Duodenal mucosa (tissue), 2 donors: ENCODE results near the gene CTNND1.

Experiments used
- H3K27ac ChIP-seq: one replicate; pipeline ENCODE4 v1.7.0; 2013; ENCODE audit warnings: low read depth, low read length
- H3K27me3 ChIP-seq, 2 donors: one replicate each; pipeline ENCODE4 v1.7.0; 2013; ENCODE audit warnings: low read length in 2 of 2, control low read depth in 1 of 2; ENCODE audit not compliant: insufficient read depth in 2 of 2, control insufficient read depth in 1 of 2
- H3K36me3 ChIP-seq, 2 donors: one replicate each; pipeline ENCODE4 v1.7.0; 2013; ENCODE audit warnings: low read length in 2 of 2, control low read depth in 1 of 2; ENCODE audit not compliant: insufficient read depth in 2 of 2, control insufficient read depth in 1 of 2
- H3K4me1 ChIP-seq, 2 donors: one replicate each; pipeline ENCODE4 v1.7.0; 2013; ENCODE audit warnings: low read length in 2 of 2, control low read depth in 1 of 2; ENCODE audit not compliant: insufficient read depth in 2 of 2, control insufficient read depth in 1 of 2
- H3K4me3 ChIP-seq, 2 donors: one replicate each; pipeline ENCODE4 v1.7.0; 2013; ENCODE audit warnings: low read length in 2 of 2, low read depth in 1 of 2
- H3K9ac ChIP-seq, 2 donors: one replicate each; pipeline ENCODE4 v1.7.0; 2013; ENCODE audit warnings: low read length in 2 of 2, low read depth in 1 of 2
- H3K9me3 ChIP-seq, 2 donors: one replicate each; pipeline ENCODE4 v1.7.0; 2013; ENCODE audit warnings: low read length in 2 of 2, control low read depth in 1 of 2; ENCODE audit not compliant: control insufficient read depth in 1 of 2

CTNND1 gene

DNA sequence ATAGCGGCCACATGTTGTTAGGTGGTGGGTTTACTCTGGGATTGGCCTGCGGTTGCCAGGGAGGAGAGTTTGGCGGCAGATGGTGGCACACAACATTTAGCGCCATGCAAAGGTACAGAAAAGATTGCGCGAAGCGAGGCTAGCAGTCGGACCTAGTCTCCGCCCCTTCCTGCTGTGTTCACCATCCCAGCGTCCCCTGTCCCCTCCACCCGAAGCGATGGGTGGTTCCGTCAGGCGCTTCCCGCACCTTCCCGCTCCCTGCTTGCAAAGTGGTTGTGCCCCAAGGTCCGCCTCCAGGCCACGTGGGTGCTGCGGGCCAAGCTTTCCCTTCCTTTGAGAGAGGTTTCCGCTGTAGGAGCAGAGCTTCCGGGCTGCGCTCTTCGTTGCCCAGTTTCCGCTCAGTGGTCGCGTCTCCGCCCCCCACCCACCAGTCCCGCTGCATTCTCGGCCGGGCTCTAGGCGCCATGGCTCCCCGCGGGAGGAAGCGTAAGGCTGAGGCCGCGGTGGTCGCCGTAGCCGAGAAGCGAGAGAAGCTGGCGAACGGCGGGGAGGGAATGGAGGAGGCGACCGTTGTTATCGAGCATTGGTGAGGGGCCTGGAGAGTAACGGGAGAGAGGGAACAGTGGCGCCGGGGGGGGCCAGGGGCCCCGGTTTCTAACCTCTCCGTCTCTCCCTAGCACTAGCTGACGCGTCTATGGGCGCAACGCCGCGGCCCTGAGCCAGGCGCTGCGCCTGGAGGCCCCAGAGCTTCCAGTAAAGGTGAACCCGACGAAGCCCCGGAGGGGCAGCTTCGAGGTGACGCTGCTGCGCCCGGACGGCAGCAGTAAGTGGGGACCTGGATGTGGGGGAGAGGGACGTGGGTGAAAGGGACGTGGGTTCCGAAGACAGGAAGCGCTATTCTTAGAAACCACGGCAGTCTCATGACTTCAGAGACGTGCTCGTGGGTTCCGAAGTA is 20.2 kb upstream of the CTNND1 start, which contains the start of gene SELENOH:
Gene SELENOH (plus strand): TSS at position 360 of the 955 bp plus-strand sequence. CDS start 105 bp downstream, at position 465.
- peaks cover 9% of the 10 kb centered on the region in 2 donors for H3K4me1 ChIP-seq
- no peaks in the 10 kb centered on the region for H3K27me3 ChIP-seq
- no peaks in the 10 kb centered on the region for H3K9me3 ChIP-seq
- H3K36me3 ChIP-seq, result peaks cover 21 to 47% of the 10 kb centered on the region in 2 donors
- H3K4me3 ChIP-seq, result peak within 1 kb of the TSS; percentile 87 to 94
- H3K27ac ChIP-seq, result peak within 1 kb of the TSS; percentile 84
- peak within 1 kb of the TSS; percentile 81 to 84 for H3K9ac ChIP-seq

DNA sequence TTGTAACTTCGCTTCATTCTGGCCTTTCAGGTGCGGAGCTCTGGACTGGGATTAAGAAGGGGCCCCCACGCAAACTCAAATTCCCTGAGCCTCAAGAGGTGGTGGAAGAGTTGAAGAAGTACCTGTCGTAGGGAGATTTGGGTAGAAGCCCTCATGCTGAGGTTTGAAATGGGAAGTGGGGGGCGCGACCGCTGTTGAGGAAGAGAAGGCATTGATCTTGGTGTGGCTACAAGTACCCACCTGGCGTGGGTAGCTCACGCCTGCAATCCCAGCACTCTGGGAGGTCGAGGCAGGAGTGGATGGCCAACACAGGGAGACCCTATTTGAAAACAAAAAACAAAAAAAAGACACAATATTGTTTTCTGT is 19.5 kb upstream of the CTNND1 start:
- Histone ChIP-seq H3K27ac (peak overlapping the region; percentile 84), H3K9me3 (no peaks in the 10 kb centered on the region), H3K4me3 (peak overlapping the region; percentile 87 to 94), H3K36me3 (peaks cover 21 to 47% of the 10 kb centered on the region in 2 donors), H3K27me3 (no peaks in the 10 kb centered on the region), H3K4me1 (peaks cover 9% of the 10 kb centered on the region in 2 donors), H3K9ac (peak overlapping the region; percentile 81 to 84)

DNA sequence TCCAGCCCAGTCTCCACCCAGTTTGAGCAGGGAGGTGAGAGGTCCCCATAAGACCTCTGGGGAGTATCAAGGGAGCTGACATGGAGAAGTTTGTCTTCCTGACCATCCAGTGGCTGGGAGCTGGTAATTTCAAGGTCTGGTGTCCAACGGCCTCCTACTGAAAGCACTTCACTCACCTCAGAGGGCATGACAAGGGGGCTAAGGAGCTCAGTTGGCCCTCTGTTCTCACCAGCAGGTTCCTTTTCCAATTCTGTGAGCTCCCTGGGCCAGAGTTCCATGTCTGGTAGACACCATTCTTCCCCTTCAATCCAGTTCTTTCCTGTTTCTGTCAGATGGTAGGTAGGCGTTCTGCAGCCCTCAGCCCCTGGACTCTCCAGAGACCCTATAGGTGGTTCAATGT is 17.2 kb upstream of the CTNND1 start:
- H3K4me1 ChIP-seq, result peaks cover 9% of the 10 kb centered on the region in 2 donors
- H3K9ac ChIP-seq, result no peak overlapping the region
- H3K9me3 ChIP-seq, result no peaks in the 10 kb centered on the region
- no peak overlapping the region for H3K27ac ChIP-seq
- peaks cover 13 to 24% of the 10 kb centered on the region in 2 donors for H3K36me3 ChIP-seq
- H3K27me3 ChIP-seq, result no peaks in the 10 kb centered on the region
- no peak overlapping the region for H3K4me3 ChIP-seq

- peaks cover 9% of the 10 kb centered on the region in 2 donors for H3K4me1 ChIP-seq
- no peak overlapping the region for H3K4me3 ChIP-seq
- no peak overlapping the region for H3K9ac ChIP-seq
- H3K27ac ChIP-seq, result no peak overlapping the region
- H3K36me3 ChIP-seq, result peaks cover 13 to 23% of the 10 kb centered on the region in 2 donors
- H3K27me3 ChIP-seq, result no peaks in the 10 kb centered on the region
- H3K9me3 ChIP-seq, result no peaks in the 10 kb centered on the region
These were observed 16.4 kb upstream of the CTNND1 start for GRCh38 chr11:57745206-57745605.

GRCh38 chr11:57746920-57747319 is 14.7 kb upstream of the CTNND1 start:
- H3K4me1 ChIP-seq, result peaks cover 9 to 11% of the 10 kb centered on the region in 2 donors
- H3K36me3 ChIP-seq, result peaks cover 13 to 23% of the 10 kb centered on the region in 2 donors
- H3K9ac ChIP-seq, result no peak overlapping the region
- no peak overlapping the region for H3K4me3 ChIP-seq
- H3K27ac ChIP-seq, result no peak overlapping the region
- no peaks in the 10 kb centered on the region for H3K9me3 ChIP-seq
- no peaks in the 10 kb centered on the region for H3K27me3 ChIP-seq

DNA sequence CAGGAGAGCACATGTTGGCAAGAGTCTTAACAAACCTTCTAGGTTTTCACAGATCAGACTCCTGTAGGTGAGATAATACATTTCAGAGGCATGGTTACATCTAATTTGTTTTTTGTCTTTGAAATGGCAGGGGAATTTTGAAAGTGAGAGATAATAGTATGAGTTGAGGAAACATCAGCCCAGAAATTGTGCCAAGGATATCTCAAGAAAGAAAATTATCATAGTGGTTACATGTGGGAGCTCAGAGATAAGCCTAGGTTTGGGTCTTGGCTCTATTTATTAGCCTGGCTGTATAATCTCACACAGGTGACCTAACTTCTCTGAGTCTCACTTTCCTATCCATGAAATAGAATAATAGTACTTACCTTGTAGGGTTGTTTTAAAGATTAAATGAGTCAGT is 10.4 kb upstream of the CTNND1 start:
- Histone ChIP-seq H3K36me3 (no peaks in the 10 kb centered on the region), H3K4me1 (peaks cover 0 to 3% of the 10 kb centered on the region in 2 donors), H3K9ac (no peak overlapping the region), H3K27me3 (no peaks in the 10 kb centered on the region), H3K9me3 (no peaks in the 10 kb centered on the region), H3K27ac (no peak overlapping the region), H3K4me3 (no peak overlapping the region)

GRCh38 chr11:57751676-57752253 is 9.8 kb upstream of the CTNND1 start, which contains the start of gene BTBD18:
Gene BTBD18, minus strand, starts transcription at chr11:57751819. Its CDS starts 631 bp downstream, at chr11:57751188.
- Histone ChIP-seq H3K4me3 (no peak within 1 kb of the TSS), H3K27ac (no peak within 1 kb of the TSS), H3K9me3 (no peaks in the 10 kb centered on the region), H3K4me1 (peaks cover 0 to 3% of the 10 kb centered on the region in 2 donors), H3K27me3 (no peaks in the 10 kb centered on the region), H3K9ac (no peak within 1 kb of the TSS), H3K36me3 (no peaks in the 10 kb centered on the region)

GRCh38 chr11:57752954-57753353 is 8.6 kb upstream of the CTNND1 start:
- no peak overlapping the region for H3K9ac ChIP-seq
- no peak overlapping the region for H3K4me3 ChIP-seq
- peaks cover 0 to 3% of the 10 kb centered on the region in 2 donors for H3K4me1 ChIP-seq
- H3K27ac ChIP-seq, result no peak overlapping the region
- H3K36me3 ChIP-seq, result no peaks in the 10 kb centered on the region
- H3K27me3 ChIP-seq, result no peaks in the 10 kb centered on the region
- no peaks in the 10 kb centered on the region for H3K9me3 ChIP-seq

DNA sequence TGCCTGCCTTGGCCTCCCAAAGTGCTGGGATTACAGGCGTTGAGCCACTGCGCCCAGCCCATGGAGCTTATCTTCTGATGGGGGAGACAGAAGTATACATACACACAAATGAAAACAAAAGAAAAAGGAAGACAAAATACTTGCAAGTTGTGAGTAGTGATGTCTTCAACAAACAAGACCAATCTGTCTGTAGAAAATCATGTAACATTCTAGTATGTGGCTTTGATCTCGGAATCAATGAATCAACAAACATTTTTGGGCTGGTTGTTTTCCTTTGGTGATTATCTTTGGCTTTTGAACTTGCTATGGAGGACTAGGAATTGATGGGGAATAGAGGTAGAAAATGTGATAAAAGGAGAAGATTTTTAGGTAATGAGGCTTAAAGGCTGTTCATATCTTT is 3.4 kb upstream of the CTNND1 start:
- no peaks in the 10 kb centered on the region for H3K9me3 ChIP-seq
- H3K27me3 ChIP-seq, result no peaks in the 10 kb centered on the region
- peaks cover 0 to 3% of the 10 kb centered on the region in 2 donors for H3K4me1 ChIP-seq
- H3K27ac ChIP-seq, result no peak overlapping the region
- H3K36me3 ChIP-seq, result no peaks in the 10 kb centered on the region
- H3K4me3 ChIP-seq, result no peak overlapping the region
- no peak overlapping the region for H3K9ac ChIP-seq

DNA sequence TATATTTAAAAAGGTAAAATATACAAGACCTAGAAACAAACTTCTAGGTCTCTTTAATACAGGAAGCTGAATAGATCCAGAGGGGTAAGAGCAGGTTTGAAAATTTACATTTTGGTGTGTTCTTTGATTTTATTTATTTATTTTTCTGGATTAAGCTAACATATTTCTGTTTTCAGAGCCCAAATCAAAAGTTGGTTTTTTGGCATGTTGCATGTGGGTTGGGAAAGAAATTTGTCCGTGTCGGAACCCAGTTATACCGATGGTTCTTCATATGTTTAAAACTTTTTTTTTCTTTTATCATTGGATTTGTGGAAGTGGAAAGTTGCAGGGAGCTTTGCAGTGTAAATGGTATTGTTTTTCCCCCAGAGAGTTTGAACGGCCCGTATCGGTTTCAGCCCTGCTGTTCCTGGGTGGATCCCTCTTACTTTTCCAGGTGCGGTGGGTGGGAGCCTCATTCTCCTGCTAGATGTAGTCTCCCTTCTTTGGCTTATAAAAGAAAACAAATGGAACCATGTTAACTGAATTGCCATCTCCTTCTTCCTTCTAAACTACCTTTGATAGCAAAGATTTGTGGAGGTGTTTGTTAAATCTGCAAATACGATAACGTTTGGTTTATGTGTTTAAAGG is 746 bp downstream of the CTNND1 start:
- Histone ChIP-seq H3K27me3 (no peaks in the 10 kb centered on the region), H3K9ac (peak overlapping the region; percentile 74 to 93), H3K4me1 (peaks cover 12 to 18% of the 10 kb centered on the region in 2 donors), H3K36me3 (peaks cover 0 to 2% of the 10 kb centered on the region in 2 donors), H3K27ac (peak overlapping the region; percentile 76), H3K4me3 (peak overlapping the region; percentile 67 to 72), H3K9me3 (no peaks in the 10 kb centered on the region)
